HG03469 (cell line): ENCODE results near the gene TBX21.

ENCODE experiments used
- ATAC-seq: cut with Tn5 transposase; IDR thresholded peaks from one replicate; pipeline ENCODE4 v1.9.1; 2021; ENCODE audit warnings: mild to moderate bottlenecking, moderate library complexity, moderate number of reproducible peaks; ENCODE audit not compliant: unreplicated experiment

Gene TBX21

GRCh38 chr17:47697906-47698711 lies 34.9 kb upstream of the TBX21 start:
- ATAC-seq = no peak

- ATAC-seq = no peak
These were observed 34.1 kb upstream of the TBX21 start for GRCh38 chr17:47698749-47699535.

GRCh38 chr17:47699536-47699840 lies 33.5 kb upstream of the TBX21 start:
- no peak for ATAC-seq

- ATAC-seq = no peak
These were observed 32.3 kb upstream of the TBX21 start for GRCh38 chr17:47700471-47701449.

DNA sequence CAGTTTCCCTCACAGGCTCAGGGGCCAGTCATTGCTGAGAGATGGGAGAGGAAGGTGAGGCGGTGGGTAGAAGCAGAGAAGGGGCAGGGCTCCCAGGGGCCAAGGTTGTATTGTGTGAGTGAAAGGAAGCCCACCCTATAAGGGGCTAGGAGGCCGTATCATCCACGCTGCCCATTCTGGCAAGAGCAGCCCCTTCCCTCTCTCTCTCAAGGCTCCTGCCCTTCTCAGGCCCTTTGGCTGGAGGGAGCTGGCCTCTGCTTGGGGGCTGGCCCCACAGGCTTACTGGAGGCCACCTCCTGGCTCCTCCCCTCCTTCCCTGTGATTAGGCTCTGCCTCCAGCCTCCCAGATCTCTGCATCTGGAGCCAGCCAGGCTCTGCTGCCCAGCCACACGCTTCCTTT lies 31.4 kb upstream of the TBX21 start:
- no peak for ATAC-seq

- no peak for ATAC-seq
These were observed 30.5 kb upstream of the TBX21 start for GRCh38 chr17:47702391-47702995.

DNA sequence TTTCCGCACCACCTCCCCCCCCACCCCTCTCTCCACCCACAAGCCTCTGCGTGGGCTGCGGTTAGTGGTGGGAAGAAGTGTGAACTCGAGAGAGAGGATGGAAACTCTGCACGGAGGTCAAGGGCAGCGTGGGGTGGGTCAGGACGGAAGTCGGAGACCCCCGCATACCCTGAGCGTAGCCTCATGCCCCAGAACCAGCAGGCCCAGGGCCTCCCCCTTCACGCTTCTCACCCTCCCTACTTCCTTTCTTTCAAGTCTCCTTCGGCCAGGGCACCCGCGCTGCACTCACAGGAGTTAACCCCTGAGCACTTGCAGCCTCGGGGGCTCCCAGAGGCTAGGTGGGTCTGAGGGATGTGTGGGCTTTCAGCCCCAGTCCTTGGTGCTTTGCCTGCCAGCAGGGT lies 29.8 kb upstream of the TBX21 start:
- ATAC-seq = no peak

DNA sequence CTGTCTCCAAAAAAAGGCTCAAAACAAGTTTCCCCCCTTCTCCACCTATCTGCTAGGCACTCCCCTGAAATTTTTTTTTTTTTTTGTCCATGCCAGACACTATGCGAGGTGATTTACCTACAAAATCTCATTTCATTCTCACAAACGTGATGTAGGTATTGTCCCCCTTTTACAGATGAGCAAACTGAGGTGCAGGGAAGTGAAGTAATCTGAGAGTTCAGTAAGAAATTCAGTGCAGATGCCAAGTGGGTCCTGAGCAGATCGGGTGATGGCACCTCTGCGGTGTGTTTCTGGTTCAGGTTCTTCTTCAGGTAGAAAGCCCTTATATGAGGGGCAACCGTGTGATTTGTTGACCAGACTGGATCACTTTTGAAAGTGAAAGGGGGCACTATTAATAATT lies 29.4 kb upstream of the TBX21 start:
- no peak for ATAC-seq

DNA sequence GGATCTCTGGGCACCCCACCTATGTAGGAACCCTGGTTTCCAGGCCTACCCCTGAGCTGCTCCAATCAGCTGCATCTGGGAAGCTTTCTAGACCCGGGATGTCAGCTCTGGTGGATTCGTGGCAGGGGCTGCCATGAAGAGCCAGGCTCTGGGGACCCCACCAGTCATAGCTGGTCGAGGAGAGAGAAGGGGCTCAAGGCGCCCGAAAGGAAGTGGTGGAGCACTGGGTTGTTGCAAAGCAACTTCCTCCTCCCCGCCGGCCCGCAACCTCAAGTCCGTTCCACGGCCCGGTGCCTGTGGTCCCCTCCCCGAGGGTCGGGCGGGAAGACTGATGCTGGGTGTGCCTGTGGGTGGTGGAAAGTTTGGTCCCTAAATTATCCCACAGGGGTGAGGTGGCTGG lies 28.9 kb upstream of the TBX21 start:
- ATAC-seq = no peak

DNA sequence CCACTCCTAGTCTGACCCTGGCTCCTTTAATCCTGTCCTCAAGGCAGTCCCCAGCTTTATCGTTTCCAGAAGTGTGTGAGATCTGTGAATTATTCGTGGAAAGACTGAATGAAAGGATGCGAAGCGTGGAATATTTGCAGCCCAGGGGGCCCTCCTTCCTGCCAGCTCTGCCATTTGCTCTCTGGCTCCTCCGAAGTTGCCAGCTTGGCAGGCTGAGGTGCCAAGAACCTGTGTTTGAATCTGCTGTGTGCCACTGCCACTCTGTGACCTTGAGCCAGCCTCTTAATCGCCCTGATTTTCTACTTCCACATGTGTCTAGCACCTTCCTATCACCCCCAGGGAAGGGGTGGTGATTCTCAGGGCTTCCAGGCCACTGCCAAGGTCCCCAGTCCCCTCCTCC lies 28.3 kb upstream of the TBX21 start:
- no peak for ATAC-seq

- ATAC-seq = no peak
These were observed 27.2 kb upstream of the TBX21 start for GRCh38 chr17:47705536-47706530.

DNA sequence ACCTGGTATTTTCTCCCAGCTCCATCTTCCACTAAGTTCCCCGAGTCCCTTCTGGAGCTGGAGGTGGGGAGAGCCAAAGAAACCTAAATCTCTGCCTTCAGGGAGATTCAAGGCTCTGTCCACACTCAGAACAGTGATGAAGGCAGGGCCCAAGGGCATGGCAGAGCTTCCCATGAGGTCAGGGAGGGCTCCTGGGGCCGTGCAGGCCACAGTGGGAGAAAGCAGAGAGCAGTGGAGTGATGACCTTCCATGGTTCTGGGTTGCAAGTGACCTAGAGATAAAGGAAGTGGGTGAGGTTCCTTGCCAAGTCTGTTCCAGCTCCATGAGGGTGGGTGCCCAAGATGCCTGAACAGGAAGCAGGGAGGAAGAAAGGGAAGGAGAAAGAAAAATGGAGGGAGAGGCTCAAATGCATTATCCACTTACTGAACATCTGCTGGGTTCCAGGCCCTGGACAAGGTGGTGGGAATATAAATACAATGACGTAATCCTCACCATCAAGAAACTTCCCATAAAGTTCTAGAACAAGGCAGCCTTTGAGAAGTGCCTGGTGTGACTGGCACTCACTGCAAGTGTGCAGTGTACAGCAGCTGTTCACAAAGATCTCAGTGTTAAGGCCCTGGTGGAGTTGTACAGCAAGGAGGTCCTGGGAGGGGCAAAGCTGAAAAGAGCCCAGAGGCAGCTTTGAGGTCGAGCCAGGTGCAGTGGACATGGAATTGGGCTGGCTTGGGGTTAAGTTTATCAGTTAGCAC lies 25.8 kb upstream of the TBX21 start:
- no peak for ATAC-seq

DNA sequence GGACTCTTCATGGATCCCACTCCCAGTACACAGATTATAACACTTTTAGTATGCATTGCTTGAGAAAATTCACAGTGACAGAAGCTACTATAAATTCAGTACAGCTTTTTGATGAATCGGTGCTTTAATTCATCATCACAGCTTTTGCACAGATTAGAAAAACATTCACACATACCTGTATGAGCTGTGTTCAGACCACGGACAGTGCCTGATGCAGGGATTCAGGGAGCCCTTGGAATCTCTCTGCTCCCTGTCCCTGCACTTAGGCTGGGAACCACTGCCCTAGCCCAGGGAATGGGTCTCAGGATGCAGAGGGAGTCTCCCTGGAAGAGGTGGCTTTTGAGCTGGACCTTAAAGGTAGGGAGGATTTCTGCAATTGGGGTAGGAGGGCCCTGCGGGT lies 25.2 kb upstream of the TBX21 start:
- no peak for ATAC-seq

- ATAC-seq = no peak
These were observed 24.6 kb upstream of the TBX21 start for GRCh38 chr17:47708312-47708863.

- no peak for ATAC-seq
These were observed 24.0 kb upstream of the TBX21 start for GRCh38 chr17:47708864-47709541.

GRCh38 chr17:47709594-47709993 lies 23.4 kb upstream of the TBX21 start:
- no peak for ATAC-seq

DNA sequence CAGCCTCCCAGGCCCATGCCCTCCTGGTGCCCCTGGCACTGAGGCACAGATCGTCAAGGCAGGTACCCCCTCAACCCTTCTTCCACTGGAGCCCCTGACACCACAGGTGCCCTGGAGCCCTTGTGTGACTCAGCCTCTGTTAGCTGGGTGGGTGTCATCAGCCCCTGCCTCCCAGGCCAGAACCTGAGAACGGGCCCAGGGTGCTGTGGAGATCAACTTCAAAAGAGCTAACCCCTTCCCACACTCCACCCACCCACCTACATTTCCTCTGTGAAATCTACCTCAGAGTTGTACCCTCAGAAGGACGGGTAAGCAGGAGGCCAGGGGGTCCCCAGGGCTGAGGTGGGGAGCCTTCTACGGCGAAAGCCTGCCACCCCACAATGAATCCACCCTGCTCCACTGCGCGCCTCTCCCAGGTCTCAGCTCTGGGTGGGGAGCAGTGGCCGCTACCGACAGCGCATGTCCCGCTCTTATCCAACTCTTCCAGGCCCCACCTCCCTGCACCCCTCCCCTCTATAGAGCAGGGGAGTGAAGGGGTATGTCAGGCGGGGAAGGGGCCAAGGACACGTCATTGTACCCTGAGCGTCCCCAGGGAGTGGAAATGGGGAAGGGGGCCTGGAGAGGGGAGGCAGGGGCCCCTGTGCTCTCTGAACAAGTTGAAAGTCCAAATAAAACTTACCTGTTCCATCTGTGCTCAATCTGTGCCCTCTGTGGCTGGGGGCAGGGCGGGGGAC lies 21.5 kb upstream of the TBX21 start:
- no peak for ATAC-seq
